Fibroblast of lung (primary cell): ENCODE data around the gene TMPRSS11F.

ENCODE experiments used
- CTCF ChIP-seq, 2 donors: IDR thresholded peaks in 1 of 2; conservative IDR thresholded peaks in 1 of 2; 1 replicate in 1 of 2; 2 replicates in 1 of 2; pipeline ENCODE4 v1.5.1; 2011 to 2012; ENCODE audit warnings: low read length in 2 of 2, control low read depth in 1 of 2, inconsistent platforms in 1 of 2, low read depth in 1 of 2, mild to moderate bottlenecking in 1 of 2
- EZH2 ChIP-seq: IDR thresholded peaks from 2 replicates; pipeline ENCODE4 v1.5.1; 2012; ENCODE audit warnings: low read length, control low read depth, mild to moderate bottlenecking; ENCODE audit errors: missing control alignments

- TF ChIP-seq CTCF (conservative IDR thresholded peaks at IDR 0.05 in 1 of 2, IDR thresholded peaks at IDR 0.05 in 1 of 2; ENCODE audit: low read depth in 1 of 2, low read length in 2 of 2) (no peak), EZH2 (no peak)
These were observed 5.4 kb downstream of the TMPRSS11F start for GRCh38 chr4:68124262-68124661.
